Naive thymus-derived CD4-positive, alpha-beta T cell (primary cell): ENCODE measurements around the gene KLHL8. TPM values are rescaled to one million over a fixed set of nuclear protein-coding genes. Genes with fewer than 3 reads are reported as not detected.

Experiments used
- ATAC-seq: fragments of 150-1000 bp; cut with Tn5 transposase; 2 replicates; pipeline ENCODE4 v1.10.0; 2021; ENCODE audit warnings: mild to moderate bottlenecking, moderate library complexity
- CTCF ChIA-PET: fragments of 350-600 bp; sonication (Branson Sonifier 250); formaldehyde crosslinking; loops from one replicate; lab custom pipeline; 2021; ENCODE audit warnings: antibody characterized with exemption; lab: Charles Lee
- POLR2A ChIA-PET: fragments of 350-600 bp; sonication (Branson Sonifier 250); formaldehyde crosslinking; loops from one replicate; lab custom pipeline; 2021; ENCODE audit warnings: antibody characterized with exemption, inconsistent platforms; lab: Charles Lee
- DNase-seq, 9 donors: peaks; one replicate each; pipeline versions ENCODE4 v3.0.0 to v3.0.0-alpha.2; 2020 to 2022; ENCODE audit warnings: mixed read lengths in 1 of 9
- H3K27ac ChIP-seq: one replicate; pipeline ENCODE4 v1.7.0; 2013; ENCODE audit warnings: mild to moderate bottlenecking, low read depth, low read length, moderate library complexity
- H3K27me3 ChIP-seq, 2 donors: one replicate each; pipeline ENCODE4 v1.7.0; 2013; ENCODE audit warnings: low read length in 2 of 2, mild to moderate bottlenecking in 2 of 2, moderate library complexity in 2 of 2; ENCODE audit not compliant: control insufficient read depth in 2 of 2, insufficient read depth in 2 of 2
- H3K36me3 ChIP-seq, 3 experiments: 1 replicate in 2 of 3; 2 replicates in 1 of 3; pipeline ENCODE4 v1.7.0; 2013; ENCODE audit warnings: low read length in 3 of 3, mild to moderate bottlenecking in 3 of 3, moderate library complexity in 1 of 3; ENCODE audit not compliant: insufficient read depth in 3 of 3, control insufficient read depth in 2 of 3
- H3K4me1 ChIP-seq, 2 donors: one replicate each; pipeline ENCODE4 v1.7.0; 2013; ENCODE audit warnings: low read length in 2 of 2, mild to moderate bottlenecking in 2 of 2, moderate library complexity in 1 of 2; ENCODE audit not compliant: control insufficient read depth in 2 of 2, insufficient read depth in 2 of 2
- H3K4me3 ChIP-seq: 2 replicates; pipeline ENCODE4 v1.7.0; 2013; ENCODE audit warnings: mild to moderate bottlenecking, low read length
- H3K9me3 ChIP-seq, 3 experiments: 1 replicate in 2 of 3; 2 replicates in 1 of 3; pipeline ENCODE4 v1.7.0; 2013; ENCODE audit warnings: low read length in 3 of 3; ENCODE audit not compliant: control insufficient read depth in 2 of 3
- H3K27ac Mint-ChIP-seq, 9 donors: one replicate each; pipeline ENCODE4 v1.8.0; 2020 to 2022; ENCODE audit warnings: mixed read lengths in 9 of 9, mild to moderate bottlenecking in 8 of 9, moderate library complexity in 5 of 9, inconsistent platforms in 2 of 9
- H3K27me3 Mint-ChIP-seq, 5 donors: one replicate each; pipeline ENCODE4 v1.8.0; 2021 to 2022; ENCODE audit warnings: mixed read lengths in 5 of 5, mild to moderate bottlenecking in 1 of 5
- H3K36me3 Mint-ChIP-seq, 5 donors: one replicate each; pipeline ENCODE4 v1.8.0; 2020 to 2022; ENCODE audit warnings: mixed read lengths in 5 of 5, mild to moderate bottlenecking in 3 of 5, inconsistent platforms in 1 of 5
- H3K4me1 Mint-ChIP-seq, 7 donors: one replicate each; pipeline ENCODE4 v1.8.0; 2020 to 2022; ENCODE audit warnings: mixed read lengths in 7 of 7, mild to moderate bottlenecking in 3 of 7, inconsistent platforms in 1 of 7
- H3K4me3 Mint-ChIP-seq, 10 donors: one replicate each; pipeline ENCODE4 v1.8.0; 2020 to 2022; ENCODE audit warnings: mild to moderate bottlenecking in 10 of 10, mixed read lengths in 10 of 10, moderate library complexity in 6 of 10, inconsistent platforms in 2 of 10
- H3K9me3 Mint-ChIP-seq, 11 donors: one replicate each; pipeline ENCODE4 v1.8.0; 2020 to 2022; ENCODE audit warnings: mixed read lengths in 11 of 11, mild to moderate bottlenecking in 4 of 11, inconsistent platforms in 1 of 11, moderate library complexity in 1 of 11
- intact Hi-C, 2 donors: fragments of 100-400 bp; cut with micrococcal nuclease; formaldehyde crosslinking; loops; one replicate each; pipeline ENCODE4 v1.15.1; 2023
- polyA plus RNA-seq, 2 donors: library from polyadenylated mRNA; unstranded; fragments of 300-500 nt; fragmentation: Illumina TruSeq; gene quantifications; one replicate each; pipeline ENCODE4 v1.2.3, GENCODE V29; 2021
- total RNA-seq, 6 experiments: library from RNA in 5 of 6; stranded (reverse) in 5 of 6; gene quantifications; 1 replicate in 5 of 6; 2 replicates in 1 of 6; pipeline ENCODE4 v1.2.3 and lab custom pipeline; 2021 to 2026

KLHL8 gene
- total and polyA plus RNA-seq, 7 experiments from 2014 or later, result 9.7 to 15.7 (median 11.5) TPM

GRCh38 chr4:87144356-87144755 is 76.1 kb downstream of the KLHL8 start:
- H3K4me1 ChIP-seq, result no peaks in the 10 kb centered on the region
- H3K4me1 Mint-ChIP-seq, result peaks cover 0 to 7% (median 0%) of the 10 kb centered on the region in 7 donors
- DNase-seq (no peak), ATAC-seq (no peak)
- peaks cover 4 to 36% (median 14%) of the 10 kb centered on the region in 5 donors for H3K36me3 Mint-ChIP-seq
- H3K9me3 ChIP-seq, result no peaks in the 10 kb centered on the region
- H3K4me3 ChIP-seq, result no peak overlapping the region
- CTCF ChIA-PET, result no interaction called here
- H3K4me3 Mint-ChIP-seq, result no peak overlapping the region
- POLR2A ChIA-PET, result no interaction called here
- H3K27me3 ChIP-seq, result no peaks in the 10 kb centered on the region
- peaks cover 0 to 5% (median 0%) of the 10 kb centered on the region in 3 experiments for H3K36me3 ChIP-seq
- intact Hi-C loops, result no loop called here
- H3K27ac ChIP-seq, result no peak overlapping the region
- peak overlapping the region in 2 of 9 donors; percentile 28 to 34 for H3K27ac Mint-ChIP-seq
- H3K9me3 Mint-ChIP-seq, result no peaks in the 10 kb centered on the region
- no peaks in the 10 kb centered on the region for H3K27me3 Mint-ChIP-seq

- peaks cover 0 to 7% (median 0%) of the 10 kb centered on the region in 7 donors for H3K4me1 Mint-ChIP-seq
- POLR2A ChIA-PET, result no interaction called here
- H3K27me3 Mint-ChIP-seq, result no peaks in the 10 kb centered on the region
- peak; percentile 26 for ATAC-seq
- no peaks in the 10 kb centered on the region for H3K4me1 ChIP-seq
- H3K4me3 Mint-ChIP-seq, result no peak overlapping the region
- H3K9me3 Mint-ChIP-seq, result no peaks in the 10 kb centered on the region
- peaks cover 4 to 37% (median 20%) of the 10 kb centered on the region in 5 donors for H3K36me3 Mint-ChIP-seq
- no peak overlapping the region for H3K27ac ChIP-seq
- no peaks in the 10 kb centered on the region for H3K27me3 ChIP-seq
- no peak overlapping the region for H3K4me3 ChIP-seq
- CTCF ChIA-PET, result no interaction called here
- no peaks in the 10 kb centered on the region for H3K9me3 ChIP-seq
- intact Hi-C loops, result loop anchor here in 1 of 2 donors (1.0 kb wide), 1 partner anchor 9 kb away; no protein-coding TSS in a partner anchor
- no peak for DNase-seq
- peak overlapping the region in 2 of 9 donors; percentile 10 to 38 for H3K27ac Mint-ChIP-seq
- peaks cover 0 to 23% (median 10%) of the 10 kb centered on the region in 3 experiments for H3K36me3 ChIP-seq
Measured at GRCh38 chr4:87141428-87141827, 79.0 kb downstream of the KLHL8 start.

- Mint-ChIP-seq H3K4me1 (peaks cover 0 to 2% (median 0%) of the 10 kb centered on the region in 7 donors), H3K9me3 (no peaks in the 10 kb centered on the region), H3K4me3 (no peak overlapping the region), H3K27ac (peak overlapping the region in 3 of 9 donors; percentile 1 to 34 (median 28)), H3K36me3 (peaks cover 13 to 58% (median 34%) of the 10 kb centered on the region in 5 donors), H3K27me3 (no peaks in the 10 kb centered on the region)
- H3K9me3 ChIP-seq, result no peaks in the 10 kb centered on the region
- no peak overlapping the region for H3K27ac ChIP-seq
- H3K4me3 ChIP-seq, result no peak overlapping the region
- POLR2A ChIA-PET, result no interaction called here
- CTCF ChIA-PET, result no interaction called here
- H3K27me3 ChIP-seq, result no peaks in the 10 kb centered on the region
- intact Hi-C loops, result no loop called here
- peaks cover 6 to 78% (median 29%) of the 10 kb centered on the region in 3 experiments for H3K36me3 ChIP-seq
- DNase-seq, result no peak
- no peaks in the 10 kb centered on the region for H3K4me1 ChIP-seq
- ATAC-seq, result no peak
Measured at GRCh38 chr4:87134122-87134521, 86.3 kb downstream of the KLHL8 start.

GRCh38 chr4:87133183-87133582 is 87.2 kb downstream of the KLHL8 start:
- intact Hi-C loops, result no loop called here
- ChIA-PET CTCF (interaction anchor here (0.5 to 0.6 kb wide), 2 partner anchors 121 to 122 kb away, joined by 3 to 5 read pairs; no protein-coding TSS in a partner anchor), POLR2A (no interaction called here)
- Histone ChIP-seq H3K4me3 (no peak overlapping the region), H3K9me3 (no peaks in the 10 kb centered on the region), H3K27ac (no peak overlapping the region), H3K27me3 (no peaks in the 10 kb centered on the region), H3K36me3 (peaks cover 6 to 83% (median 29%) of the 10 kb centered on the region in 3 experiments), H3K4me1 (no peaks in the 10 kb centered on the region)
- no peaks in the 10 kb centered on the region for H3K27me3 Mint-ChIP-seq
- peaks cover 0 to 2% (median 0%) of the 10 kb centered on the region in 7 donors for H3K4me1 Mint-ChIP-seq
- ATAC-seq, result no peak
- no peaks in the 10 kb centered on the region for H3K9me3 Mint-ChIP-seq
- H3K4me3 Mint-ChIP-seq, result no peak overlapping the region
- peaks cover 16 to 64% (median 38%) of the 10 kb centered on the region in 5 donors for H3K36me3 Mint-ChIP-seq
- H3K27ac Mint-ChIP-seq, result peak overlapping the region in 1 of 9 donors; percentile 13
- no peak for DNase-seq

- Histone ChIP-seq H3K4me3 (no peak overlapping the region), H3K4me1 (no peaks in the 10 kb centered on the region), H3K9me3 (no peaks in the 10 kb centered on the region), H3K27me3 (no peaks in the 10 kb centered on the region), H3K27ac (no peak overlapping the region), H3K36me3 (peaks cover 6 to 83% (median 19%) of the 10 kb centered on the region in 3 experiments)
- Mint-ChIP-seq H3K9me3 (no peaks in the 10 kb centered on the region), H3K36me3 (peaks cover 20 to 63% (median 46%) of the 10 kb centered on the region in 5 donors), H3K4me3 (no peak overlapping the region), H3K27ac (no peak overlapping the region), H3K27me3 (no peaks in the 10 kb centered on the region), H3K4me1 (peaks cover 0 to 2% (median 0%) of the 10 kb centered on the region in 7 donors)
- intact Hi-C loops, result no loop called here
- DNase-seq (no peak), ATAC-seq (no peak)
- POLR2A ChIA-PET, result no interaction called here
- CTCF ChIA-PET, result no interaction called here
Measured at GRCh38 chr4:87132035-87132434, 88.4 kb downstream of the KLHL8 start.

GRCh38 chr4:87130985-87131703 is 89.3 kb downstream of the KLHL8 start:
- peaks cover 0 to 2% (median 0%) of the 10 kb centered on the region in 7 donors for H3K4me1 Mint-ChIP-seq
- H3K27me3 Mint-ChIP-seq, result no peaks in the 10 kb centered on the region
- ChIA-PET POLR2A (interaction anchor here (0.6 kb wide), 1 partner anchor 169 kb away, joined by 3 read pairs; no protein-coding TSS in a partner anchor), CTCF (no interaction called here)
- H3K27ac Mint-ChIP-seq, result no peak overlapping the region
- H3K4me3 Mint-ChIP-seq, result no peak overlapping the region
- H3K36me3 Mint-ChIP-seq, result peaks cover 27 to 70% (median 46%) of the 10 kb centered on the region in 5 donors
- Histone ChIP-seq H3K4me3 (no peak overlapping the region), H3K36me3 (peaks cover 11 to 86% (median 16%) of the 10 kb centered on the region in 3 experiments), H3K4me1 (no peaks in the 10 kb centered on the region), H3K9me3 (no peaks in the 10 kb centered on the region), H3K27me3 (no peaks in the 10 kb centered on the region), H3K27ac (no peak overlapping the region)
- ATAC-seq (no peak), DNase-seq (no peak)
- no peaks in the 10 kb centered on the region for H3K9me3 Mint-ChIP-seq
- intact Hi-C loops, result no loop called here
